WTC11 (cell line): ENCODE results near the gene PLAGL1. TPM values are rescaled to one million over a fixed set of nuclear protein-coding genes. Genes with fewer than 3 reads are reported as not detected.

Experiments
- ATAC-seq: fragments of 200-7000 bp; cut with Tn5 transposase; 2 replicates; pipeline ENCODE4 v1.10.0; 2021; ENCODE audit warnings: mild to moderate bottlenecking, moderate library complexity
- CTCF ChIA-PET: fragments of 300-600 bp; sonication (Branson Sonifier 250); formaldehyde crosslinking; loops from one replicate; lab custom pipeline; 2021; ENCODE audit warnings: antibody characterized with exemption; lab: Charles Lee
- POLR2A ChIA-PET: fragments of 350-600 bp; sonication (Branson Sonifier 250); formaldehyde crosslinking; loops from one replicate; lab custom pipeline; 2021; ENCODE audit warnings: antibody characterized with exemption; lab: Charles Lee
- DNase-seq: peaks from one replicate; pipeline ENCODE4 v3.0.0; 2021; ENCODE audit warnings: low spot score
- H3K27ac Mint-ChIP-seq: 2 replicates; pipeline ENCODE4 v1.8.0; 2021; ENCODE audit warnings: mixed read lengths
- H3K27me3 Mint-ChIP-seq: 2 replicates; pipeline ENCODE4 v1.8.0; 2021; ENCODE audit warnings: low read depth, mild to moderate bottlenecking, moderate library complexity, mixed read lengths
- H3K36me3 Mint-ChIP-seq: 2 replicates; pipeline ENCODE4 v1.8.0; 2021; ENCODE audit warnings: mixed read lengths
- H3K4me1 Mint-ChIP-seq: 2 replicates; pipeline ENCODE4 v1.8.0; 2022; ENCODE audit warnings: mixed read lengths
- H3K4me3 Mint-ChIP-seq: 2 replicates; pipeline ENCODE4 v1.8.0; 2021; ENCODE audit warnings: mild to moderate bottlenecking, moderate library complexity, mixed read lengths
- H3K9me3 Mint-ChIP-seq: 2 replicates; pipeline ENCODE4 v1.8.0; 2021; ENCODE audit warnings: mixed read lengths
- ESRRA ChIP-seq: sonication (generic); formaldehyde crosslinking; IDR thresholded peaks from 2 replicates; pipeline ENCODE4 v1.8.1; 2022; ENCODE audit warnings: mild to moderate bottlenecking, missing genetic modification reagents, borderline replicate concordance
- FOXP1 ChIP-seq: sonication (generic); formaldehyde crosslinking; IDR thresholded peaks from 2 replicates; pipeline ENCODE4 v1.8.0; 2022; ENCODE audit warnings: missing genetic modification reagents, mild to moderate bottlenecking, moderate library complexity, borderline replicate concordance
- HMGA2 ChIP-seq: fragments of 250-450 bp; sonication (Bioruptor Pico); IDR thresholded peaks from 2 replicates; pipeline ENCODE4 v1.4.0; 2021; ENCODE audit warnings: mild to moderate bottlenecking, moderate library complexity
- JAZF1 ChIP-seq: fragments of 250-450 bp; sonication (Bioruptor Pico); IDR thresholded peaks from 2 replicates; pipeline ENCODE4 v1.9.0; 2021; ENCODE audit warnings: moderate library complexity, mild to moderate bottlenecking, inconsistent platforms
- NFYB ChIP-seq: sonication (generic); formaldehyde crosslinking; conservative IDR thresholded peaks from 2 replicates; pipeline ENCODE4 v1.8.0; 2022; ENCODE audit warnings: low read depth, missing genetic modification reagents
- NR1H2 ChIP-seq: sonication (generic); formaldehyde crosslinking; IDR thresholded peaks from 2 replicates; pipeline ENCODE4 v1.9.0; 2021; ENCODE audit warnings: mild to moderate bottlenecking, moderate library complexity, missing genetic modification reagents
- NR3C1 ChIP-seq: sonication (generic); formaldehyde crosslinking; conservative IDR thresholded peaks from 2 replicates; pipeline ENCODE4 v1.8.1; 2023; ENCODE audit warnings: low read depth, mild to moderate bottlenecking, missing genetic modification reagents
- PRRX2 ChIP-seq: fragments of 250-450 bp; sonication (Bioruptor Pico); IDR thresholded peaks from 2 replicates; pipeline ENCODE4 v1.8.0; 2021; ENCODE audit warnings: mild to moderate bottlenecking
- TEAD1 ChIP-seq: sonication (generic); formaldehyde crosslinking; IDR thresholded peaks from 2 replicates; pipeline ENCODE4 v1.8.0; 2022; ENCODE audit warnings: mild to moderate bottlenecking, missing genetic modification reagents
- TEAD4 ChIP-seq: sonication (generic); formaldehyde crosslinking; IDR thresholded peaks from 2 replicates; pipeline ENCODE4 v1.8.0; 2022; ENCODE audit warnings: mild to moderate bottlenecking, missing genetic modification reagents
- TP53 ChIP-seq: sonication (generic); formaldehyde crosslinking; IDR thresholded peaks from 2 replicates; pipeline ENCODE4 v1.8.1; 2023; ENCODE audit warnings: mild to moderate bottlenecking, missing genetic modification reagents
- ZNF219 ChIP-seq: sonication (generic); formaldehyde crosslinking; IDR thresholded peaks from 2 replicates; pipeline ENCODE4 v1.8.0; 2023; ENCODE audit warnings: missing genetic modification reagents, mild to moderate bottlenecking, borderline replicate concordance
- ZNF317 ChIP-seq: sonication (generic); formaldehyde crosslinking; IDR thresholded peaks from 2 replicates; pipeline ENCODE4 v1.8.1; 2023; ENCODE audit warnings: low read depth, mild to moderate bottlenecking, moderate library complexity, missing genetic modification reagents, borderline replicate concordance
- ZNF416 ChIP-seq: fragments of 250-450 bp; sonication (Bioruptor Pico); IDR thresholded peaks from 2 replicates; pipeline ENCODE4 v1.9.0; 2021; ENCODE audit warnings: mild to moderate bottlenecking, inconsistent platforms
- total RNA-seq: library from RNA; stranded (reverse); gene quantifications from 3 replicates; pipeline ENCODE4 v1.2.3, GENCODE V29; 2021
- TF ChIP-seq, protein P1 (sequence below): sonication (generic); formaldehyde crosslinking; IDR thresholded peaks from 2 replicates; pipeline ENCODE4 v1.8.1; 2023; ENCODE audit warnings: mild to moderate bottlenecking, missing genetic modification reagents, moderate library complexity
- TF ChIP-seq, protein P2 (sequence below): sonication (generic); formaldehyde crosslinking; IDR thresholded peaks from 2 replicates; pipeline ENCODE4 v1.8.1; 2022; ENCODE audit warnings: mild to moderate bottlenecking, moderate library complexity, missing genetic modification reagents
- TF ChIP-seq, protein P3 (sequence below): sonication (generic); formaldehyde crosslinking; IDR thresholded peaks from 2 replicates; pipeline ENCODE4 v1.8.1; 2022; ENCODE audit warnings: low read depth, missing genetic modification reagents, borderline replicate concordance
- TF ChIP-seq, protein P4 (sequence below): sonication (generic); formaldehyde crosslinking; IDR thresholded peaks from 2 replicates; pipeline ENCODE4 v1.8.0; 2023; ENCODE audit warnings: missing genetic modification reagents, mild to moderate bottlenecking, borderline replicate concordance
- TF ChIP-seq, protein P5 (sequence below): sonication (generic); formaldehyde crosslinking; IDR thresholded peaks from 2 replicates; pipeline ENCODE4 v1.8.0; 2022; ENCODE audit warnings: mild to moderate bottlenecking, missing genetic modification reagents
- TF ChIP-seq, protein P6 (sequence below): fragments of 250-450 bp; sonication (Bioruptor Pico); IDR thresholded peaks from 2 replicates; pipeline ENCODE4 v1.9.0; 2021; ENCODE audit warnings: mild to moderate bottlenecking, borderline replicate concordance

The PLAGL1 gene
- total RNA-seq, 1 experiment from 2014 or later = 1.6 TPM

DNA sequence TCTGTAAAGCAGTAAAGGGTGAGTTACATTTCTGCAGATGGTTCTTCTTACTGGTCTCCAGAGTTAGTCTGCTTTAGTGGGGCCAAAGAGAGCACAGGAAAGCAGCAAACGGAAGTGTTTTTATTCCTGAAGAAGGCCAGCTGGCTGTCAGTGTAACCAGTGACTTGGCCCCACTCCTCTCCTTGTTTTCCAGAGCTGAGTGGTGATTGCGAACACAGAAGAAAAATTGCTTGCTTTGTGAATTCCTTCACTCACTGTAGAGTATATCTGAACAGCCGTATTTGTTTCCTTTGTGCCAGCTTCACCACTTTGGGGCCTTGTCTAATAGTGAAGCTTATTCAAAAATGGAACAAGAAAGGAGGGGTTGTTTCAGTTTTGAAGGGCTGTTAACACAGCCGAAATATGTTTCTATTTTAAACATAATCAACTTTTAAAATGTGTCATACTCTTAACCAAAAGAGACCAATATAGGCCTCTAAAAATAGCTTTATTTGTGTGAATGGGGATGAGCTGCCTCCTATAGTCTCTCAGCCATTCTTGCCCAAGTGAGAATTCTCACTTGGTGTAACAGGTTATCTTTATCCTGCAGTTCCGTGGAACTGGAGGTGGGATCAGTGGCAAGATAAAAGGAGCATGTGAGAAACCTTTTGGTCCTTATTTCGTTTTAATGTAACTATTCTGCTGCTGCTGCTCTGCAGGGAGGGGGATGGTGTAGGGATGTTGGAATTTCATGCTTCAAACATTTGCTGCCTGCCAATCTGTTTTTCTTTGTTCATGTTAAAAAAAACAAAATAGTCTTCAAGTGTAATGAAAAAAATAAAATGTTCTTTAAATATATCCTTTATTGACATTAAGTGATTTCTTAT is 105.9 kb downstream of the PLAGL1 start:
- Mint-ChIP-seq H3K4me3 (no peak overlapping the region), H3K27me3 (no peaks in the 10 kb centered on the region), H3K9me3 (no peaks in the 10 kb centered on the region), H3K4me1 (no peaks in the 10 kb centered on the region), H3K36me3 (no peaks in the 10 kb centered on the region)
- POLR2A ChIA-PET = no interaction called here
- ATAC-seq (no peak), DNase-seq (no peak)
- CTCF ChIA-PET = interaction anchor here (0.9 to 1.0 kb wide), 2 partner anchors 38 to 40 kb away, joined by 3 to 4 read pairs; no protein-coding TSS in a partner anchor
- no peak for TF ChIP-seq ESRRA (CRISPR knock-in tag)
- TF ChIP-seq ZNF416 (CRISPR knock-in tag) = no peak
- no peak for TF ChIP-seq NFYB (CRISPR knock-in tag)
- TF ChIP-seq TEAD1 (CRISPR knock-in tag) = no peak
- no peak for TF ChIP-seq ZNF317 (CRISPR knock-in tag)
- TF ChIP-seq, all 79 proteins: peak for 0
- H3K27ac Mint-ChIP-seq = no peak overlapping the region

DNA sequence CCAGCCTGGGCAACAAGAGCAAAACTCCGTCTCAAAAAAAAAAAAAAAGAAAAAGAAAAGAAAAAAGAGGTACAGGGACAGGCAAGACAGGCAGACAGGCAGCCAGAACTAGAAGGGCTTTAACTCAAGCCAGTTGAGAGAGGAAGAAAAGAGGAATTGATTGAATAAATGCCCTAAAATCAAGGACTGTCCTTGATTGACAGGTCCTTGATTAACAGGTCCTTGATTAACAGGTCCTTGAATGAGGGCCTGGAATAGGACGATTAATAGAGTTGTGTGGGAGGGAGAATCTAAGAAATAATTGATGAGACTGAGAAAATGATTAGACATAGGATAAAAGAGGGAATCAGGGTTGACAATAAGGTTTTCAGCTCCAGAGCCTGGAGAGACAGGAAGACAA is 107.7 kb downstream of the PLAGL1 start:
- no peaks in the 10 kb centered on the region for H3K9me3 Mint-ChIP-seq
- POLR2A ChIA-PET = no interaction called here
- H3K36me3 Mint-ChIP-seq = no peaks in the 10 kb centered on the region
- CTCF ChIA-PET = no interaction called here
- no peak overlapping the region for H3K4me3 Mint-ChIP-seq
- peaks cover 9% of the 10 kb centered on the region; the same call in 1 of the 2 replicates for H3K4me1 Mint-ChIP-seq
- no peak for ATAC-seq
- H3K27me3 Mint-ChIP-seq = no peaks in the 10 kb centered on the region
- no peak for DNase-seq
- H3K27ac Mint-ChIP-seq = no peak overlapping the region
- TF ChIP-seq, protein P1, sequence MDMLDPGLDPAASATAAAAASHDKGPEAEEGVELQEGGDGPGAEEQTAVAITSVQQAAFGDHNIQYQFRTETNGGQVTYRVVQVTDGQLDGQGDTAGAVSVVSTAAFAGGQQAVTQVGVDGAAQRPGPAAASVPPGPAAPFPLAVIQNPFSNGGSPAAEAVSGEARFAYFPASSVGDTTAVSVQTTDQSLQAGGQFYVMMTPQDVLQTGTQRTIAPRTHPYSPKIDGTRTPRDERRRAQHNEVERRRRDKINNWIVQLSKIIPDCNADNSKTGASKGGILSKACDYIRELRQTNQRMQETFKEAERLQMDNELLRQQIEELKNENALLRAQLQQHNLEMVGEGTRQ (CRISPR knock-in tag) = no peak
- TF ChIP-seq, protein P2, sequence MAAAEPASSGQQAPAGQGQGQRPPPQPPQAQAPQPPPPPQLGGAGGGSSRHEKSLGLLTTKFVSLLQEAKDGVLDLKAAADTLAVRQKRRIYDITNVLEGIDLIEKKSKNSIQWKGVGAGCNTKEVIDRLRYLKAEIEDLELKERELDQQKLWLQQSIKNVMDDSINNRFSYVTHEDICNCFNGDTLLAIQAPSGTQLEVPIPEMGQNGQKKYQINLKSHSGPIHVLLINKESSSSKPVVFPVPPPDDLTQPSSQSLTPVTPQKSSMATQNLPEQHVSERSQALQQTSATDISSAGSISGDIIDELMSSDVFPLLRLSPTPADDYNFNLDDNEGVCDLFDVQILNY (CRISPR knock-in tag) = no peak
- no peak for TF ChIP-seq TEAD4 (CRISPR knock-in tag)
- TF ChIP-seq, protein P3, sequence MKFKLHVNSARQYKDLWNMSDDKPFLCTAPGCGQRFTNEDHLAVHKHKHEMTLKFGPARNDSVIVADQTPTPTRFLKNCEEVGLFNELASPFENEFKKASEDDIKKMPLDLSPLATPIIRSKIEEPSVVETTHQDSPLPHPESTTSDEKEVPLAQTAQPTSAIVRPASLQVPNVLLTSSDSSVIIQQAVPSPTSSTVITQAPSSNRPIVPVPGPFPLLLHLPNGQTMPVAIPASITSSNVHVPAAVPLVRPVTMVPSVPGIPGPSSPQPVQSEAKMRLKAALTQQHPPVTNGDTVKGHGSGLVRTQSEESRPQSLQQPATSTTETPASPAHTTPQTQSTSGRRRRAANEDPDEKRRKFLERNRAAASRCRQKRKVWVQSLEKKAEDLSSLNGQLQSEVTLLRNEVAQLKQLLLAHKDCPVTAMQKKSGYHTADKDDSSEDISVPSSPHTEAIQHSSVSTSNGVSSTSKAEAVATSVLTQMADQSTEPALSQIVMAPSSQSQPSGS (CRISPR knock-in tag) = no peak
- no peak for TF ChIP-seq NR1H2 (CRISPR knock-in tag)
- no peak for TF ChIP-seq TP53 (CRISPR knock-in tag)
- TF ChIP-seq ZNF317 (CRISPR knock-in tag) = no peak
- no peak for TF ChIP-seq JAZF1 (CRISPR knock-in tag)
- TF ChIP-seq, protein P4, sequence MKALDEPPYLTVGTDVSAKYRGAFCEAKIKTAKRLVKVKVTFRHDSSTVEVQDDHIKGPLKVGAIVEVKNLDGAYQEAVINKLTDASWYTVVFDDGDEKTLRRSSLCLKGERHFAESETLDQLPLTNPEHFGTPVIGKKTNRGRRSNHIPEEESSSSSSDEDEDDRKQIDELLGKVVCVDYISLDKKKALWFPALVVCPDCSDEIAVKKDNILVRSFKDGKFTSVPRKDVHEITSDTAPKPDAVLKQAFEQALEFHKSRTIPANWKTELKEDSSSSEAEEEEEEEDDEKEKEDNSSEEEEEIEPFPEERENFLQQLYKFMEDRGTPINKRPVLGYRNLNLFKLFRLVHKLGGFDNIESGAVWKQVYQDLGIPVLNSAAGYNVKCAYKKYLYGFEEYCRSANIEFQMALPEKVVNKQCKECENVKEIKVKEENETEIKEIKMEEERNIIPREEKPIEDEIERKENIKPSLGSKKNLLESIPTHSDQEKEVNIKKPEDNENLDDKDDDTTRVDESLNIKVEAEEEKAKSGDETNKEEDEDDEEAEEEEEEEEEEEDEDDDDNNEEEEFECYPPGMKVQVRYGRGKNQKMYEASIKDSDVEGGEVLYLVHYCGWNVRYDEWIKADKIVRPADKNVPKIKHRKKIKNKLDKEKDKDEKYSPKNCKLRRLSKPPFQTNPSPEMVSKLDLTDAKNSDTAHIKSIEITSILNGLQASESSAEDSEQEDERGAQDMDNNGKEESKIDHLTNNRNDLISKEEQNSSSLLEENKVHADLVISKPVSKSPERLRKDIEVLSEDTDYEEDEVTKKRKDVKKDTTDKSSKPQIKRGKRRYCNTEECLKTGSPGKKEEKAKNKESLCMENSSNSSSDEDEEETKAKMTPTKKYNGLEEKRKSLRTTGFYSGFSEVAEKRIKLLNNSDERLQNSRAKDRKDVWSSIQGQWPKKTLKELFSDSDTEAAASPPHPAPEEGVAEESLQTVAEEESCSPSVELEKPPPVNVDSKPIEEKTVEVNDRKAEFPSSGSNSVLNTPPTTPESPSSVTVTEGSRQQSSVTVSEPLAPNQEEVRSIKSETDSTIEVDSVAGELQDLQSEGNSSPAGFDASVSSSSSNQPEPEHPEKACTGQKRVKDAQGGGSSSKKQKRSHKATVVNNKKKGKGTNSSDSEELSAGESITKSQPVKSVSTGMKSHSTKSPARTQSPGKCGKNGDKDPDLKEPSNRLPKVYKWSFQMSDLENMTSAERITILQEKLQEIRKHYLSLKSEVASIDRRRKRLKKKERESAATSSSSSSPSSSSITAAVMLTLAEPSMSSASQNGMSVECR (CRISPR knock-in tag) = no peak
- TF ChIP-seq NR3C1 (CRISPR knock-in tag) = no peak
- no peak for TF ChIP-seq ZNF219 (CRISPR knock-in tag)
- no peak for TF ChIP-seq ZNF416 (CRISPR knock-in tag)
- no peak for TF ChIP-seq FOXP1 (CRISPR knock-in tag)
- TF ChIP-seq, protein P5, sequence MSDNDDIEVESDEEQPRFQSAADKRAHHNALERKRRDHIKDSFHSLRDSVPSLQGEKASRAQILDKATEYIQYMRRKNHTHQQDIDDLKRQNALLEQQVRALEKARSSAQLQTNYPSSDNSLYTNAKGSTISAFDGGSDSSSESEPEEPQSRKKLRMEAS = no peak
- TF ChIP-seq, protein P6, sequence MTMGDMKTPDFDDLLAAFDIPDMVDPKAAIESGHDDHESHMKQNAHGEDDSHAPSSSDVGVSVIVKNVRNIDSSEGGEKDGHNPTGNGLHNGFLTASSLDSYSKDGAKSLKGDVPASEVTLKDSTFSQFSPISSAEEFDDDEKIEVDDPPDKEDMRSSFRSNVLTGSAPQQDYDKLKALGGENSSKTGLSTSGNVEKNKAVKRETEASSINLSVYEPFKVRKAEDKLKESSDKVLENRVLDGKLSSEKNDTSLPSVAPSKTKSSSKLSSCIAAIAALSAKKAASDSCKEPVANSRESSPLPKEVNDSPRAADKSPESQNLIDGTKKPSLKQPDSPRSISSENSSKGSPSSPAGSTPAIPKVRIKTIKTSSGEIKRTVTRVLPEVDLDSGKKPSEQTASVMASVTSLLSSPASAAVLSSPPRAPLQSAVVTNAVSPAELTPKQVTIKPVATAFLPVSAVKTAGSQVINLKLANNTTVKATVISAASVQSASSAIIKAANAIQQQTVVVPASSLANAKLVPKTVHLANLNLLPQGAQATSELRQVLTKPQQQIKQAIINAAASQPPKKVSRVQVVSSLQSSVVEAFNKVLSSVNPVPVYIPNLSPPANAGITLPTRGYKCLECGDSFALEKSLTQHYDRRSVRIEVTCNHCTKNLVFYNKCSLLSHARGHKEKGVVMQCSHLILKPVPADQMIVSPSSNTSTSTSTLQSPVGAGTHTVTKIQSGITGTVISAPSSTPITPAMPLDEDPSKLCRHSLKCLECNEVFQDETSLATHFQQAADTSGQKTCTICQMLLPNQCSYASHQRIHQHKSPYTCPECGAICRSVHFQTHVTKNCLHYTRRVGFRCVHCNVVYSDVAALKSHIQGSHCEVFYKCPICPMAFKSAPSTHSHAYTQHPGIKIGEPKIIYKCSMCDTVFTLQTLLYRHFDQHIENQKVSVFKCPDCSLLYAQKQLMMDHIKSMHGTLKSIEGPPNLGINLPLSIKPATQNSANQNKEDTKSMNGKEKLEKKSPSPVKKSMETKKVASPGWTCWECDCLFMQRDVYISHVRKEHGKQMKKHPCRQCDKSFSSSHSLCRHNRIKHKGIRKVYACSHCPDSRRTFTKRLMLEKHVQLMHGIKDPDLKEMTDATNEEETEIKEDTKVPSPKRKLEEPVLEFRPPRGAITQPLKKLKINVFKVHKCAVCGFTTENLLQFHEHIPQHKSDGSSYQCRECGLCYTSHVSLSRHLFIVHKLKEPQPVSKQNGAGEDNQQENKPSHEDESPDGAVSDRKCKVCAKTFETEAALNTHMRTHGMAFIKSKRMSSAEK (CRISPR knock-in tag) = no peak
- TF ChIP-seq HMGA2 (CRISPR knock-in tag) = no peak
- TF ChIP-seq PRRX2 (CRISPR knock-in tag) = no peak
